ENCODE results near the gene PROB1. TPM values are rescaled to one million over a fixed set of nuclear protein-coding genes. Genes with fewer than 3 reads are reported as not detected.

The PROB1 gene
- total and polyA plus RNA-seq, 2 of the 13 experiments (the other 11 are each of a cell fraction or from before 2014, with no cell fraction given): 0.69 to 1.1 TPM

DNA sequence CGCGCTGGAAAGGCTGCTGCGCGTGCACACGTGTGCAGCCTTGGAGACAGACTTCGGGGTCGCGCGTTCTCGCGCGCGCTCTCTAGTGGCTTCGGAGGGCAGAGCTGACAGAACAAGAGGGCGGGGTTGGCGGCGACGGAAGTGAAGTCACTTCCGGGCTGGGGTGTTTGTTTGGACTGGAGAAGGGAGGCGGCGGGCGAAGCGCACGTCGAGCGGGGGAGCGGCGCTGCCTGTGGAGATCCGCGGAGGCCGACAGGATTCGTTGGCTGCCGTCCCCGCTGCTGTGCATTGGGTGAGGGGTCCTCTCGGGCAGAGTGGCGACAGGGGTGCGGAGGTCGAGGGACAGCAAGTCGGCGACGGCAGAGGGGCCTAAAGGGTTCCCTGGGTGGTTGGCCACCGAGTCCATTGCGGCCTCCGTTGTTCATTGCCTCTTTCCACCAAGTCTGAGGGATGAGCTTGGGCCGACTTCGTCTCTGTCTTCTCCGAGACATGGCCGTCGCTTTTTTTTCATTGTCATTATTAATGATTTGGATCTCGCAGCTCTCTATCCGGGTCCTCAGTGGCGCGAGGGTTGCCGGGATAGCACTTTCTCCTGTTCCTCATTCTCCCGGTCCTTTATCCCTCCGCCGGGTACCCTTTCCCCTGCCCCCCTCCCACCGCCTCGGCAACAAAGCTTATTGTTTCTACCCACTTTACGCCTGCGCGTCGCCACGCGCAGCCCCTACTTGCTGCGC is 53.0 kb downstream of the PROB1 start, which contains the start of gene PAIP2 (continued):
- TF ChIP-seq HDAC2 (CRISPR knock-in tag; IDR thresholded peaks at IDR 0.05) (peak; percentile 62; the same call in 1 of the 2 replicates), SMAD9 (CRISPR knock-in tag; IDR thresholded peaks at IDR 0.05) (peak; percentile 60; the same call in 1 of the 2 replicates), ZNF446 (CRISPR knock-in tag; IDR thresholded peaks at IDR 0.05) (no peak), SYNCRIP (IDR thresholded peaks at IDR 0.05; ENCODE audit: insufficient read depth, low read depth, low read length) (no peak), ZNF781 (CRISPR knock-in tag; IDR thresholded peaks at IDR 0.05; ENCODE audit: borderline replicate concordance, not compliant biosample characterization) (no peak), DBP (CRISPR knock-in tag; IDR thresholded peaks at IDR 0.05; ENCODE audit: not compliant biosample characterization) (no peak), ZNF878 (CRISPR knock-in tag; IDR thresholded peaks at IDR 0.05) (peak; percentile 42), DMTF1 (CRISPR knock-in tag; IDR thresholded peaks at IDR 0.05) (peak; percentile 85; the same call in 1 of the 2 replicates), TCF7 (IDR thresholded peaks at IDR 0.05; ENCODE audit: low read depth) (no peak), CAMTA2 (CRISPR knock-in tag; IDR thresholded peaks at IDR 0.05; ENCODE audit: borderline replicate concordance) (peak; percentile 97), PHF20 (CRISPR knock-in tag; IDR thresholded peaks at IDR 0.05) (peak; percentile 80), ZNF138 (CRISPR knock-in tag; IDR thresholded peaks at IDR 0.05; ENCODE audit: low read depth) (no peak; the same call in 1 of the 2 replicates), RXRA (CRISPR knock-in tag; IDR thresholded peaks at IDR 0.05) (peak; percentile 78), KDM5A (IDR thresholded peaks at IDR 0.05; ENCODE audit: borderline replicate concordance, low read length) (peak; percentile 76)
- TF ChIP-seq, protein P1, sequence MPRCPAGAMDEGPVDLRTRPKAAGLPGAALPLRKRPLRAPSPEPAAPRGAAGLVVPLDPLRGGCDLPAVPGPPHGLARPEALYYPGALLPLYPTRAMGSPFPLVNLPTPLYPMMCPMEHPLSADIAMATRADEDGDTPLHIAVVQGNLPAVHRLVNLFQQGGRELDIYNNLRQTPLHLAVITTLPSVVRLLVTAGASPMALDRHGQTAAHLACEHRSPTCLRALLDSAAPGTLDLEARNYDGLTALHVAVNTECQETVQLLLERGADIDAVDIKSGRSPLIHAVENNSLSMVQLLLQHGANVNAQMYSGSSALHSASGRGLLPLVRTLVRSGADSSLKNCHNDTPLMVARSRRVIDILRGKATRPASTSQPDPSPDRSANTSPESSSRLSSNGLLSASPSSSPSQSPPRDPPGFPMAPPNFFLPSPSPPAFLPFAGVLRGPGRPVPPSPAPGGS (CRISPR knock-in tag; IDR thresholded peaks at IDR 0.05): peak; percentile 44; the same call in 1 of the 2 replicates
- TF ChIP-seq, protein P2, sequence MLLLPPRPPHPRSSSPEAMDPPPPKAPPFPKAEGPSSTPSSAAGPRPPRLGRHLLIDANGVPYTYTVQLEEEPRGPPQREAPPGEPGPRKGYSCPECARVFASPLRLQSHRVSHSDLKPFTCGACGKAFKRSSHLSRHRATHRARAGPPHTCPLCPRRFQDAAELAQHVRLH (CRISPR knock-in tag; IDR thresholded peaks at IDR 0.05; ENCODE audit: borderline replicate concordance, low read depth): peak; percentile 26; the same call in 1 of the 2 replicates
- TF ChIP-seq, protein P3, sequence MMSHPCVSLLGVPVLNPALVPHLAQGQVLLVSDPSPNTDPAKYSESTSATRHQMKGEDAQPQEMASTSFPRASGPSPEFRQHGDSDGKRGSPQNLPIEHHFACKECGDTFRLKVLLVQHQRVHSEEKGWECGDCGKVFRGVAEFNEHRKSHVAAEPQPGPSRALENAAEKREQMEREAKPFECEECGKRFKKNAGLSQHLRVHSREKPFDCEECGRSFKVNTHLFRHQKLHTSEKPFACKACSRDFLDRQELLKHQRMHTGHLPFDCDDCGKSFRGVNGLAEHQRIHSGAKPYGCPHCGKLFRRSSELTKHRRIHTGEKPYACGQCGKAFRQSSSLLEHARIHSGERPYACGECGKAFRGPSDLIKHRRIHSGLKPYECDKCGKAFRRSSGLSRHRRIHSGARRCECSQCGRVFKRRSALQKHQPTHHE (CRISPR knock-in tag; IDR thresholded peaks at IDR 0.05; ENCODE audit: borderline replicate concordance): peak; percentile 67; the same call in 1 of the 2 replicates
